Stimulated activated CD4-positive, alpha-beta T cell treated with anti-CD3 and anti-CD28 coated beads, Interleukin-1b, Interleukin-23, amount 100 ng/mL, for 24 hours (primary cell): Measurements from ENCODE around the gene IL13.

ENCODE experiments used
- DNase-seq, 4 experiments: peaks; one replicate each; pipeline ENCODE4 v3.0.0-alpha.2; 2020; ENCODE audit warnings: low read depth in 4 of 4, low spot score in 1 of 4

Gene IL13

DNA sequence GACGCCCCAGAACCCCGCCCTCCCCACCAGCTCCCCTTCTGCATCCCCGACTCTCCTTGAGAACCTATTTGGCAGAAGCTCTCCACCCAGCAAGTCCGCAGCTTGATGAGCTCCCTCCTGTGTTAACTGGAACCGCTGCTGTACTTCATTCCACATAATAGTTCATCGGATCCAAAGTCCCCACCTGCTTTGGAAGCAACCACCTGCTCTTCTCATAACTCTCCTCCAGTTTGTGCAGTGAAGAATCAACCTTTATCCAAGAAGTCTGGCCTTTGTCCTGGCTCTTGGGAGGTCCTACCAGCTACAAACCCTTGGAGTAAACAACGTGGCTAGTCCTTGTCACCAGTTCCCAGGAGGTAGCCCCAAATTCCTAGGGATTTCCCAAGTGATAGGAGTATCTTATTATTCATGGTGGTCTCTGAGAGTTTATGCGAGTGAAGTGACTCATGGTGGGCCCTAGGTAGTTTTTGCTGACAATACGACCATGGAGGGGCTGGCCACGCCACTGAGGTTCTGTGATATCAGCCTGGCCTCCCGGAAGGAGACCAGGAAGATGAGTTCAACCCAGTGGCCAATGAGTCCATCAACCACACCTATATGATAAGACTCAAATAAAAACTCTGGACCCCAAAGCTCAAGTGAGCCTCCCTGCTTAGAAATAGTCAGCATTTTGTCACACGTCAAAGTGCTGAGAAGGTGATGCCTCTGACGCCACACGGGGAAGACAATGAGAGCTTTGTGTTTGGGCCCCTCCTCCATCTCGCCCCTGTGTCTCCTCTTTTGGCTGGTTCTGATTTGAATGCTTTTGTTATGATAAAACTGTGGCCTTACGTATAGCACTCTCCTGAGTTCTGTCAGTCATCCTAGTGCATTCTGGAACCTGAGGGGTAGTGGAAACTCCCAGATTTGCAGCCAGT is 12.3 kb downstream of the IL13 start:
- DNase-seq: no peak

DNA sequence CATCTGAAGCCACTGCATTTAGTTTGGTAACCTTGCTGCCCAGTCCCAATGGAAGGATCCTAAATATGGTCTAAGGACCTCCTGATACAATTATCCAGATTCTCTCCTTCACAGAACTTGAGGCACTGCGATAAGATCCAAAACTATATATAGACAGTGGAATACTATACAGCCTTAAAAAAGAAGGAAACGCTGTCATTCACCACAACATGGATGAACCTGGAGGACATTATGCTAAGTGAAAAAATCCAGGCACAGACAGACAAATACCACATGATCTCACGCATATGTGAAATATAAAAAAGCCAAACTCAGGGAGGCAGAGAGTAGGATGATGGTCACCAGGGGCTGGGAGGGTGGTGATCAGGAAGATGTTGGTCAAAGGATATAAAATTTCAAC is 13.0 kb downstream of the IL13 start:
- no peak for DNase-seq

DNA sequence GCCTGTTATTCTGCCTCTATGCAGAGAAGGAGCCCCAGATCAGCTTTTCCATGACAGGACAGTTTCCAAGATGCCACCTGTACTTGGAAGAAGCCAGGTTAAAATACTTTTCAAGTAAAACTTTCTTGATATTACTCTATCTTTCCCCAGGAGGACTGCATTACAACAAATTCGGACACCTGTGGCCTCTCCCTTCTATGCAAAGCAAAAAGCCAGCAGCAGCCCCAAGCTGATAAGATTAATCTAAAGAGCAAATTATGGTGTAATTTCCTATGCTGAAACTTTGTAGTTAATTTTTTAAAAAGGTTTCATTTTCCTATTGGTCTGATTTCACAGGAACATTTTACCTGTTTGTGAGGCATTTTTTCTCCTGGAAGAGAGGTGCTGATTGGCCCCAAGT is 15.5 kb downstream of the IL13 start:
- DNase-seq: no peak

DNA sequence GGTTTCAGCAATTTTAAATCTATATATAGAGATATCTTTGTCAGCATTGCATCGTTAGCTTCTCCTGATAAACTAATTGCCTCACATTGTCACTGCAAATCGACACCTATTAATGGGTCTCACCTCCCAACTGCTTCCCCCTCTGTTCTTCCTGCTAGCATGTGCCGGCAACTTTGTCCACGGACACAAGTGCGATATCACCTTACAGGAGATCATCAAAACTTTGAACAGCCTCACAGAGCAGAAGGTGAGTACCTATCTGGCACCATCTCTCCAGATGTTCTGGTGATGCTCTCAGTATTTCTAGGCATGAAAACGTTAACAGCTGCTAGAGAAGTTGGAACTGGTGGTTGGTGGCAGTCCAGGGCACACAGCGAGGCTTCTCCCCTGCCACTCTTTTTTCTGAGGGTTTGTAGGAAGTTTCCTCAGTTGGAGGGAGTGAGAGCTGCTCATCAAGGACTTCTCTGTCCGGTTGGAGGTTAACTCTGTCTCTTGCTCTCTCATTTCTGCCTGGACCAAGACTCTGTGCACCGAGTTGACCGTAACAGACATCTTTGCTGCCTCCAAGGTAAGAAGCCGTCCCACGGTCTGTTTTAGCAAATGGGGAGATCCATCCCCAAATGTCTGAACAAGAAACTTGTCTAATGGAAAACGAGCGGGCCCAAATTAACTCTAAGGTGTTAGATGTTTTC is 16.1 kb downstream of the IL13 start, which contains the start of gene IL4:
IL4 (plus strand) TSS at position 51 of the 692 bp plus-strand sequence; CDS start at position 113, 62 bp downstream.
- DNase-seq: no peak

DNA sequence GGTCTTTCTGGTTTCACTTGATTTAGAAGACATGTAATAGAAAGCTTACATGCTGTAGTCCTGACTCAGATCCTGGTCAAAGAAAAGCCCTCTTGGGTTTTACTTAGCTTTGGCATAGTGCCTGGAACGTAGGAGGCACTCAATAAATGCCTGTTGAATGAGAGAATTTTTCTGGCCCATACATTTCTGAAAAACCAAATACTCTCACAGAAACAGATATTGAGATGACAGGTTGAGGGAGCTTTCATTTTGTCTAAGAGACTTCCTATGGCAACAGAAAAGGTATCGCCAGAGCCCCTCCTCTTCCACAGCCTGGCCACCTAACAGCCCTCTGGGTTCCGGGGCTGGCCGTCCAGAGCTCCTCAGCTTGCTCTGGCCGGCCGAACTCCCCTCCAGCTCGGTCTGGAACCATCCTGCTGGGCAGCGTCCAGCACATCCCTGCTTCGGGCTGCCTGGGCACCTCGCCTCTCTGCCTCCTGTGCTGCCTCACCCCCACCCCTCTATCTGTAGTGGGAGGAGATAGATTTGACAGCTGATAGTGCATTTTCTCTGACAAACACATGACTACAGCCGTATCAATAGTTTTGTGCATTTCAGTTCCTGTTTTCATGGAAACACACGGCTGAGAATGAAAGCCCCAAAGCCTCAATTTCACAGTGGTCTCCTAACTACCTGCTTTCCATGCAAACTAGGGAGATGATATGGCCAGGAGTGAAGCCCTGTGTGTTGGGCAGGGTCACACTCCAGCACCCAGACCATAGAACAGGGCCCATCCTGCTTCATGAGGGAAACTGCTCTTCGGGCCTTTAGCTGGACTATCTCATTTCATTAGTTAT is 16.9 kb downstream of the IL13 start:
- no peak for DNase-seq

DNA sequence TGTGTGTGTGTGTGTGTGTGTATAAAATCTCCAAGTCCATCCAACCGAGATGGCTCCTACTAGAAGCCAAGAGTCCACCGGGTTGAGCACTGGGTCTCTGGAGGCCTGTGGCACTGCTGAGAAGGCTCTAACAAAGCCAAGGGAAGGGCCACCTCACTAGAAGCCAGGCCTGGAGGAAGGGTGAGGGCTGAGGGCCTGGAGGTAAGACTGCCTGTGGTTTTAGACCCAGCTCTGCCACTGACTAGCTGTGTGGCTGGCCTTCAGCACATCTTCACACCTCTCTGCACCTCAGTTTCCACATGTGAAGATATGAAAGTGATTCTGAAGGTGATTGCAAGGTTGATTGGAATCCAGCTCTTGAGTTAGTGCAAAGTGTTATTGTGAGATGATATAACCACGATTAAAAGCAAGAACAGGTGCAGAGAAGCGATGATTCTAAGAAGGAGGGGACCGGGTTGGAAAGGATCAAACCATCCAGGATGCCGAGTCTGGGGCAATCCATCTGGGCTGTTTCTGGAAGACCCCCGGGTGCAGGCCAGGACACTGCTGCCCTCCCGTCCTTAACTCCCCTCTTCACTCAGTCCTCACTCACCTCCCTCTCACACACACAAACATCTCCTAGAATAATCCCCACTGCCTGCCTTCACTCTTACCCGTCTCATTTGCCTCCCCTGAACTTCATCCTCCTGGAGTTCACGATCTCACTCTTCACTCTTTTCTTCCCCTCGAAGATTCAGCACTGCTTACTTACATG is 18.1 kb downstream of the IL13 start:
- DNase-seq: no peak

DNA sequence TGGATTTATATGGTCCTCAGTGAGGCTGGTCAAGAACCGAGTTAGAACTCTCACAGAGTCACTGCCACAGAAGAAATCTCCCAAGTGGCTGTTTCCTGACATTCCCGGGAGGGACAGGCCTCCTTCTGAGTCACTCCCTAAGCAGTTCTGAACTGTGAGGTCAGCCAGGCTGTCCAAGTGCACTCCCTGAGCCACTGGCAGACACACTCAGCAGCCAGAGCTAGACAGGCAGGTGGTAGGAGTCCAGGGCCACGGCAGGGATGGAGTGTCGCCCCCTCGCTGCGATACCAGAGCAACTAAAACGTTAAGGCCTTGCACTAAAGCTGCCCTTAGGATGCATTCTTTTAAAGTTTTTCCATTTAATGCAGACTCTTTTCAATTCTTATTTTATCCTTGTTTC is 19.2 kb downstream of the IL13 start:
- DNase-seq: no peak

DNA sequence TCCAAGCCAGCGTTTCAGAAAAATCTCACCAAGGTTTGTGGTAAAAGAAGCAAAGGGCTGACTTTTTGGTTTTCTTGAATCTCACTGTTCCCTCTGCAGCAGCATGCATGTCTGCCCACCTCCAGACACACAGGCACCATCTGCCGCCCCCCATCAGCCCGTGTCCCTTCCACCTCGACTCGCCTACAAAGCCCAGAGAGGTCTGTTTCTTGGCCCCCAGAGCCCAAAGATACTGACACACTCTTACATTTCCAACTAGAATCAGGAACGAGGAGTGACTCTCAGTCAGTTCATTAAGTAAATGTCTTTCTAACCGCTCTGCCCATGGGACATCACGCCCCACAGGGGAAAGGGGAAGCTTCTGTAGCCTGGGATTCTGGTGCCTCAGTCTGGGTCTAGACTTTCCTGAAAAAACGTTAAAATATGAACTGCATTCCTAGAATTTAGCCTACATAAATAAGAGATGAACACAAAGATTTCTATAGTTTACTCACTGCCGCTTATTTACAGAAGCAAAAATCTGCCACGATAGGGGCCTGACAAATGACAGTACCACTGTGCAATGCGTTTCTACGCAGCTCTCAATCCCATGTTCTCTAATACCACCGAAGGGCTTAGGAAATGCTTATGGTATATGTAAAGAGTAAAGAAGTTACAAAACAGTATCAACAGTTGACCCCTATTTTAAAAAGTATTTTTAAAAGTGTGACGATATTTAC is 19.9 kb downstream of the IL13 start:
- DNase-seq: no peak

DNA sequence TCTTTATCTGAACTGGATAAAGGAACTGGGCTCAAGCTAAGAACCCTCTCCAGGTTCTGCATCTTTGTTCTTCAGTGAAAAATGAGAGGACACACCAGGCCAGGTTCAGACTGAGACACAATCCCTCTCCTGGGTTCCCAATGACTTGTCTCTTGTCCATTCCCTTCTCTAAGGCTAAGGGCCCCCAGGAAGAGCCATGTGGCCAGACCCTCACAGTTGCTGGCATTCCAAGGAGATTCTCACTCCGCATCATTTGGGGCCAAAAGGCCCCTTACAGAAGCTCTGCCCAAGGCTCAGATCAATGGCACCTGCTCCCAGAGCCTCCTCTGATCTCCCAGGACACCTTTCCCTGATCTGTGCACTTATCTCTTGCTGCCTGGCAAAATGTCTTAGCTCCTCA is 20.8 kb downstream of the IL13 start:
- no peak for DNase-seq

DNA sequence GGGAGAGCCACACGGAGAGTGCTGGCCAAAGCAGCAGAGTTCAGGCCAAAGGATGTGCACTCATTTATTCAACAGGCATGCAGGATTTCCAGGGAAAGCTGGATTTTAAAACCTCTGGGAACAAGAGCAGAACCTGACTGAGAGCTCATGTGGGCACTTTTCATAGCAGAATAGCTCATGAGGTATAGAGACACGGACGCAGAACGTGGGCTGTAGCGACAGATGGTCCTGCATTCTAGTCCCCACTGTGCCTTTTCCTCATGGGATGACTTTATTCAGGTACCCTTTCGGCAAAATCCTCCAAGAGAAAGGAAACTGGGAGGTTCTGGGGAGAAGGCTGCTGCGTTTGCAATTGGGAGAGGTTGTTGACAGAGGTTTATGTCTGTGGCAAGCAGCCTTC is 21.2 kb downstream of the IL13 start:
- no peak for DNase-seq

DNA sequence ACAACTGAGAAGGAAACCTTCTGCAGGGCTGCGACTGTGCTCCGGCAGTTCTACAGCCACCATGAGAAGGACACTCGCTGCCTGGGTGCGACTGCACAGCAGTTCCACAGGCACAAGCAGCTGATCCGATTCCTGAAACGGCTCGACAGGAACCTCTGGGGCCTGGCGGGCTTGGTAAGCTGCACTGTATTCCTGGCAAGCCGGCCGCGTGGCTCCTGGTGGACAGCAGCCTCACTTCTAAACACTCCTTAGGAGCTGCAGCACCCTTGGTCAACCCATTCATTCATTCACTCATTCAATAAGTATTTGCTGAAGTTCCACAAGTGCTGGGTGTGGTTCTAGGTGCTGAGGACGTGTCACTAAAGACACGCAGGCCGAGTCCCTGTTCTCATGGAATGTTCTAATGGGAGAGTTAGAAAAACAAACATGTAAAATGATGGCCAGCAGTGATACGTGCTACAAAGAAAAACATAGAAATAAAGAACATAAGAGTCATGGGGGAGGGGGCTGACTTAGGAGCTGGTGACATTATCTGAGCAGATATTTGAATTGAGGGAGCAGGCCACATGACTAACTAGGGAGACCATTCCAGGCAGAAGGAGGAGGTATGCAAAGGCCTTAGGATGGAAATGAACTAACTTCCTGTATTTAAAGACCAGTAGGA is 21.9 kb downstream of the IL13 start:
- DNase-seq: no peak

DNA sequence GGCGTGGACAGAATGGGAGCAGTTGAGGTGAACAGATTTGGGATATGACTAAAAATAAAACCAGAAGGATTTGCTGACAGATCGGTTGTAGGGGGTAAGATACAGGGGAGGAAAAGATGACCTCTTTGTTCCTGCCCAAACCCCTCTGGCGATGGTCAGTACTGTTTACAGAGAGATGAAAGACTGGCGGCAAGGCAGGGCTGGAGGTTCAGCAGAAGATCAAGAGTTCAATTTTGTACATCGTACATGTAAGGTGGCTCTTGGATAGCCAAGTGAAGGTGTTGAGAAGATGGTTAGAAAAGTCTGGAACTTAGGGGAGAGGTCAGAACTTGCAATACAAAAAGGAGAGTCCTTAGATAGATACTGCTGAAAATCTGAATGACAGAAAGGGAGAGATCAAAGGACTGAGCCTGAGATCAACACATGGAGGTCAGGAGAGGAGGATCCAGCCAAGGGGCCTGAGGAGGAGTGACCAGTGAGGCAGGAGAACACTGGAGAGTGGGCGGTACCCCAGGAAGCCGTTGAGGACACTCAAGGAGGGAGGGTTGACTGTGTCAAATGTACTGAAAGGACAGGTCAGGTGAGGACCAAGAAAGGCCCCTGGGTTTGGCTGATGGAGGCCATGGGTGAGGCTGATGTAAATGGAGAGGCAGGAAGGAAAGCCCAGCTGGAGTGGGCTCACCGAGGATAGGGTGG is 23.0 kb downstream of the IL13 start:
- DNase-seq: no peak

DNA sequence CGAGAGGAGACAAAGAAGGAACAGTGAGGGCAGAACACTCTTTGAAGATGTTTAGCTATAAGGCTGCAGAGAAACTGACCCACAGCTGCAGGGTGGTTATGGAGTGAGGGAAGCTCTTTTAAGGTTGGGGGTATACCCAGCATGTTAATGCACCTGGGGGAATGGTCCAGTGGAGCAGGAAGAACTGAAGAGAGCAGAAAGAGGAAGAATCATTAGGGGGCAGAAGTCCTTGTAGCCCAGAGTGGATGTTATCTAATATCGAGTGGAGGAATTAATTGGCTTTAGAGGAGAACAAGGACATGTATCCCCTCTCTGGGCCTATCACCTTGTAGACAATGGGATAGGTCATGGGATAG is 23.5 kb downstream of the IL13 start:
- DNase-seq: no peak

DNA sequence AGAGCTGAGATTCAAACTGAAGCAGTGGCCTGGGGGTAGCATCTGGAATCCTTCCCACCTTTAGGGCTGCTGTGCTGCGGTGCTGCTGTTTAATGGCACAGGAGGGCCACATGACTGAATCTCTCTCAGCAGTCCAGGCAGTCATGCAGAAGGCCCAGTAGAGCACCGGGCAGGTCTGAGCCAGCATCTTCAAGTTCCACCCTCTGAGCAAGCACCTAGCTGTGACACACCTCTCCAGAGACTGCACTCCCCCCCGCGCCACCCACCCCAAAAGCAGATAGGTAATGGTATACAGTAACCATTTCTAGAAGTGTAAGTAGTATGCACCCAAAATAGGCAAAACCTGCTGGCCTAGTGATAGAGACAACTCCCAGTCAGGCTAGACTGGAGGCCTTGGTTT is 24.0 kb downstream of the IL13 start:
- DNase-seq: no peak

DNA sequence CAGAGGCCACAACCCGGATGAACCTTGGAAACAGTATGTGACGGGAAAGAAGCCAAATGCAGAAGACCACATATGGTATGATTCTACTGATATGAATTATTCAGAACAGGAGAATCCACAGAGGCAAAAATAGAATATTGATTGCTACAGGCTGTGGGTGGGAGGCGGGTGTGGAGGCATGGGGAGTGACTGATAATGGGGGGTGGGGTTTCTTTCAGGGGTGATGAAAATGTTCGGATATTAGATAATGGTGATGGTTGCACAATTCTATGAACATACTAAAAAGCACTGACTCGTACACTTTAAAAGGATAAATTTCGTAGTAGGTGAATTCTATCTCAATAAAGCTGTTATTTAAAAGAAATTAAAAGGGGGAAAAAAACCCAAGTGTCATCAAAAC is 26.5 kb downstream of the IL13 start:
- DNase-seq: no peak

DNA sequence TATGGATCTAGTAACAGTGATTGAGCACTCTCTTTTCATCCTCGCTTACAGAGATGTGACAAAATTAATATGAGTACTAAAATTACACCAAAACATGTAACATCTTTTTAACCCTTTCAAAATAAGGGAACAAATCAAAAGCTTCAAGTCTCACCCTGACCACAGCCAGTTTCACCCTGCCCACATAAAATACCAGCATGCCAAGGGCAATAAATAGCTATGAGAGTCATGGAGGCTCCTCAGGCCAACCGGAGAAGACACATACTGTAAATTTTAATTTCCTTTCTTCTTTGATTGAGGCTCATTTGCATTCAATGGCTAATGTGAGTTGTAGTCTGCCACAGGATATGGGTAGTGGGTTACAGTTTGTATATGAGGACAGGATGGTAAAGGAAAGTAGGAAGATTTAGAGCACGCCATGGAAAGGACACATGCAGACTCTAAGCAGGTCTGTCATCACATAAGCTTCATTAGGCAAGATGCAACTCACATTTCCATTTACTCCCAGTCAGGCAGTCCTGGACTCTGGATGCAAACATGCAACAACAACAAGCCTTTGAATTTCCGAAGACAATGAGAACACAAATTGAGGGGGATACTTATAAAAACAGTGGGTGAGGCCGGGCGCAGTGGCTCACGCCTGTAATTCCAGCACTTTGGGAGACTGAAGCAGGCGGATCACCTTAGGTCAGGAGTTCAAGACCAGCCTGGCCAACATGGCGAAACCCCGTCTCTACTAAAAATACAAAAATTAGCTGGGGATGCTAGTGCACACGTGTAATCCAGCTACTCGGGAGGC is 27.1 kb downstream of the IL13 start:
- DNase-seq: no peak

DNA sequence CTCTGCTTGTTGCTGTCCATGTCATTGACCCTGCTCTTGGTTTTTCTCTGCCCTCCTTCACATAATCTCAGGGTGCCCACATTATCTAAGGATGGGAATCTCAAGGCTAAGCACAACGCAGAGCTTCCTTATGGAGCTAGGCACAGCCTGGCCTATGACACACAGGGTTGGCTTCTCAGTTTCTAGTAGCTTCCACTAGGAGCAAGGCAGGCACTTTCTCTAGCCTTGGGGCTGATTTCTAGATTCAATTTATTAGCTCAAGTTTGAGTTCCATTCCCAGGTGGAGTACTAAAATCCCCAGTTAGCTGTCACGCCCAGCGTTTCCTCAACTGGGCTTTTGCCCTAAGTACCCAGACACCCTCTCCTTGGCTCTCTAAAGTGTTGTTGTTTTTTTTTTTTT is 28.2 kb downstream of the IL13 start:
- DNase-seq: no peak

DNA sequence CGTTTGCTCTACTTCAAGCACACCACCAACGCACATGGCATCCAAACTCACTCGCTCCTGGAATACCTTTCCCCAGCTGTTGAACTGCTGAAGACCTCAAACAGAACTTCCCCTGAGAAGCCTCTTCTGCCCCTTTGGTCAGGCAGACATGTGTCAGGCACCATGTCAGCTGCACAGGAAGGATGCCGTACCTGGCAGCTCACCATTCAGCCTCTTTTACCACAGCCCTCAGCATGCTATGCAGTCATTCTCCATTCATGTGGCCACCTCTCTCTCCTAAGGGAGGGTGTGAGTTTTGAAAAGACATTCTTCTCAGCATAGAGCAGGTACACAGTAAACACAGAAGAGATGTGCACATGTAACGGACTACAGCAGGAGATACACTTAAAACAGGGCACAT is 30.0 kb downstream of the IL13 start:
- DNase-seq: no peak
